Measurements from ENCODE around the gene LRPPRC. TPM values are rescaled to one million over a fixed set of nuclear protein-coding genes. Genes with fewer than 3 reads are reported as not detected.
A peak's percentile ranks its signal among the peaks of the same experiment; 100 is the strongest.

The LRPPRC gene
- total RNA-seq, 1 experiment from 2014 or later: 82.7 TPM

DNA sequence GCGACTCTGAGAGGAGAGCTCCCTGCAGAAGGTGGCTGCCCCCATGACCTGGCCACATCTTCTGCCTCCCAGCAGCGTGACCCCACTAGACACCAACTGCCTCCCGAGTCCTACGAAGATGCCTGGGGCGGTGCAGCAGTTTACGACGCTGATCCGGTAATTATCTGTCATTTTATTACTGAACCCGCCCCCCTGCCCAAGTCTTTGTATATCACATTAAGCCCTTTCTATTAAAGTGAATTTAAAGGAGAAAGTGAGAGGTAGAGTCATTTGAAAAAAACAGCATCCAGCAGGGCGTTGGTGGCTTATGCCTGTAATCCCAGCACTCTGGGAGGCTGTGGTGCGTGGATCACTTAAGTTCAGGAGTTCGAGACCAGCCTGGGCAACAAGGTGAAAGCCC, 123.6 kb downstream of the LRPPRC start:
- no peaks in the 10 kb centered on the region for H3K79me2 ChIP-seq (ENCODE audit: low read length)
- H4K20me1 ChIP-seq (ENCODE audit: insufficient read depth, low read depth, low read length): no peaks in the 10 kb centered on the region
- H3K4me1 ChIP-seq (ENCODE audit: low read length): no peaks in the 10 kb centered on the region
- H3K36me3 ChIP-seq (ENCODE audit: insufficient read depth, low read length): no peaks in the 10 kb centered on the region
- no peak overlapping the region for H3K9ac ChIP-seq (ENCODE audit: low read length)
- no peak overlapping the region for H3K27ac ChIP-seq (ENCODE audit: low read length)
- H2AFZ ChIP-seq (ENCODE audit: low read length): no peak overlapping the region
- H3K27me3 ChIP-seq (ENCODE audit: low read length): no peaks in the 10 kb centered on the region
- DNase-seq: no peak
- no peak overlapping the region for H3K4me2 ChIP-seq (ENCODE audit: low read depth, low read length, poor library complexity, severe bottlenecking)
- no peaks in the 10 kb centered on the region for H3K9me3 ChIP-seq (ENCODE audit: low read length)
- H3K4me3 ChIP-seq (ENCODE audit: low read length): no peak overlapping the region
- H3K9me2 ChIP-seq (replicated peaks; ENCODE audit: insufficient read depth, low read length): no peaks in the 10 kb centered on the region

DNA sequence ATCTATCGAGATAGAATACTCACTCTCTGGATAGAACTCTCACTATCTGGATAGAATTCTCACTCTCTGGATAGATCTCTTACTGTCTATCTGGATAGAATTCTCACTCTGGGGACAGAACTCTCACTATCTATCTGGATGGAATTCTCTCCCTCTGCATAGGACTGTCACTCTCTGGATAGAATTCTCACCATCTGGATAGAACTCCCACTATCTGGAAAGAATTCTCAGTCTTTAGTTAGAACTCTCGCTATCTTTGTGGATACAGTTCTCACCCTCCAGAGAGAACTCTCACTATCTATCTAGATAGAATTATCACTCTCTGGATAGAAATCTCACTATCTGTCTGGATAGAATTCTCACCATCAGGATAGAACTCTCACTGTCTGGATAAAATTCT, 140.5 kb downstream of the LRPPRC start:
- Histone ChIP-seq H3K27ac (ENCODE audit: low read length) (no peak overlapping the region), H4K20me1 (ENCODE audit: insufficient read depth, low read depth, low read length) (no peaks in the 10 kb centered on the region), H3K27me3 (ENCODE audit: low read length) (no peaks in the 10 kb centered on the region), H3K9me3 (ENCODE audit: low read length) (no peaks in the 10 kb centered on the region), H3K9me2 (replicated peaks; ENCODE audit: insufficient read depth, low read length) (no peaks in the 10 kb centered on the region), H2AFZ (ENCODE audit: low read length) (no peak overlapping the region), H3K4me2 (ENCODE audit: low read depth, low read length, poor library complexity, severe bottlenecking) (no peak overlapping the region), H3K79me2 (ENCODE audit: low read length) (no peaks in the 10 kb centered on the region), H3K9ac (ENCODE audit: low read length) (no peak overlapping the region), H3K4me3 (ENCODE audit: low read length) (no peak overlapping the region), H3K36me3 (ENCODE audit: insufficient read depth, low read length) (no peaks in the 10 kb centered on the region), H3K4me1 (ENCODE audit: low read length) (peaks cover 5% of the 10 kb centered on the region)
- no peak for DNase-seq

DNA sequence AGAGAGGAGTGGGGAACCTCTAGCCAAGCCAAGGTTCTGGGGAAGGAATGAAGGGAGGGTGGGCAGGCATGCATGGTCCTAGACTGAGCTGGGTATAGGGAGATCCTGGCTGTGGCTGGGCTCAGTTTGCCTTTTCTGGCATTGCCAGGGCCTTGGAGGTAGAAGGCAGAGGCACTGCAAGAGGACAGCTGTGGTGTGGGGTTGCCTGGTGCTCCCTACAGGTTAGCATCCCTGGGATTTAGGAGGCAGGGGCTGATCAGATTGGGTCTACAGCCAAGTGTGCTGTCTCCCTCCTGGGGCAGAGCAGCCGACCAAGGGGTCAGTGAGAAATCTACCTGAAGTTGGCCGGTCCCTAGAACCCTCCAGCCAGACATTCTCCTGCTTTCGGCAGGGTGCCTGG, 141.1 kb downstream of the LRPPRC start:
- no peaks in the 10 kb centered on the region for H3K36me3 ChIP-seq (ENCODE audit: insufficient read depth, low read length)
- H3K9ac ChIP-seq (ENCODE audit: low read length): no peak overlapping the region
- H3K9me2 ChIP-seq (replicated peaks; ENCODE audit: insufficient read depth, low read length): no peaks in the 10 kb centered on the region
- DNase-seq: no peak
- H3K79me2 ChIP-seq (ENCODE audit: low read length): no peaks in the 10 kb centered on the region
- no peak overlapping the region for H3K4me2 ChIP-seq (ENCODE audit: low read depth, low read length, poor library complexity, severe bottlenecking)
- H4K20me1 ChIP-seq (ENCODE audit: insufficient read depth, low read depth, low read length): no peaks in the 10 kb centered on the region
- no peak overlapping the region for H3K4me3 ChIP-seq (ENCODE audit: low read length)
- no peaks in the 10 kb centered on the region for H3K27me3 ChIP-seq (ENCODE audit: low read length)
- no peaks in the 10 kb centered on the region for H3K9me3 ChIP-seq (ENCODE audit: low read length)
- peaks cover 5% of the 10 kb centered on the region for H3K4me1 ChIP-seq (ENCODE audit: low read length)
- H2AFZ ChIP-seq (ENCODE audit: low read length): no peak overlapping the region
- no peak overlapping the region for H3K27ac ChIP-seq (ENCODE audit: low read length)

DNA sequence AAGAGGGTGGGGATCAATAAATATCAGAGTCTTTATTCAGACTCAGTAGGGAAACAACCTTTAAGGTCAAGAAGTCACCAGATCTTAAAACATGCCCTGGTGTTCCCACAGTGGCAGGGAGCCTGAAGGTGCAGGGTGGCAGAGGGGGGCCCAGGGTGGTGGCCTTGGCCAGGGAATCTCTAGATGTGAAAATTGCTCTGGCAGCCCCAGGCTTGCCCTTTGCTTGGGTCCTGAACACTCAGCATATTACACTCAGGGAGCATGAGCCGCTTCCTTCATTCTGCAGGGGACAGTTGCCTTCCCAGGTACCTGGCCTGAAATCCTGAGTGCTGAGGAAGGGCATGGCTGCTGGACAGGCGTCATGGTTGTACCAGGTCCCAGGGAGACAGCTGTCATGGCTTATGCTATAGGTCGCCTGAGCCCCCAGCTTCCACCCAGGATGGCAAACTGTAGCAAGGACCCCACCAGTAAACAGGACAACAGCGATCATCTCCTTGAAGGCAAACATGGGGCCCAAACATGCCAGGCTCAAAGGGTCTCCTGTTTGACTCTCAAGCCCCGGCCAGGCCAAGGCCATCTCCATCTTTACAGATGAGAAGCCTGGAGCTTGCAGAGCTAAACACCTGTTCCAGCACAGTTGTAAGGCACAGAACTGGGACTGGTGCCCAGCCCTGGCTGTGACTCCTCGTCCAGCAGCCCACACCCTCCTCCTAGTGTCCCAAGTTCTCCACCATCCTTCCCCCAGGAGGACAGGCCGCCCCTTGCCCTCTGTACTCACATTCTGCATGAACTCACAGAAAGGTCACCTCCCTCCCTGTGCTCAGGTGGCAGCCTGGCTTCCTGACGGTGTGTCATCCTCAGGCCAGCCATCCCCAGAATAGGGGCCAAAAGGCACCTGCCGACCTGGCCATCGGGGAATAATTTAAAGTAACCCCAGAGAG, 142.4 kb downstream of the LRPPRC start:
- Histone ChIP-seq H3K4me2 (ENCODE audit: low read depth, low read length, poor library complexity, severe bottlenecking) (no peak overlapping the region), H3K27ac (ENCODE audit: low read length) (no peak overlapping the region), H3K36me3 (ENCODE audit: insufficient read depth, low read length) (no peaks in the 10 kb centered on the region)

DNA sequence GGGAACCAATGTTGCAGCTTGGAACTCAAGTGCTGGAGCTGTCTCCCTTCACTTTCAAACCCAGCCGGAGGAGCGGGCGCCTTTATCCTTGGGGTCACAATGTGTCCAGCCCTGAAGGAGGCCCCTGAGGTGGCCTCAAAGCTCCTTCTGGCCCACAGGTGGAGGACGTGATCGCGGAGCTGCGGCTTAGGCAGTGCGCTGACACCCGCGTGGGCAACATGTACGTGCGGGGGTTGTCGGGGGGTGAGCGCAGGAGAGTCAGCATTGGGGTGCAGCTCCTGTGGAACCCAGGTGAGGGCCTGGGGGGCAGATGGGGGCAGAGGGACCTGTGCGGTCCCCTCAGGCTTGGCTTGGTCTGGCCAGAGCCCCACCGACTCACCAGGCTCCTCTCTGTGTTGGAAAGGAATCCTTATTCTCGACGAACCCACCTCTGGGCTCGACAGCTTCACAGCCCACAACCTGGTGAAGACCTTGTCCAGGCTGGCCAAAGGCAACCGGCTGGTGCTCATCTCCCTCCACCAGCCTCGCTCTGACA, 143.5 kb downstream of the LRPPRC start:
- H3K4me3 ChIP-seq (ENCODE audit: low read length): no peak overlapping the region
- H3K9me3 ChIP-seq (ENCODE audit: low read length): no peaks in the 10 kb centered on the region
- DNase-seq: no peak
- no peak overlapping the region for H3K27ac ChIP-seq (ENCODE audit: low read length)
- no peaks in the 10 kb centered on the region for H3K79me2 ChIP-seq (ENCODE audit: low read length)
- no peaks in the 10 kb centered on the region for H3K36me3 ChIP-seq (ENCODE audit: insufficient read depth, low read length)
- H3K27me3 ChIP-seq (ENCODE audit: low read length): no peaks in the 10 kb centered on the region
- H3K4me1 ChIP-seq (ENCODE audit: low read length): peaks cover 5% of the 10 kb centered on the region
- no peak overlapping the region for H2AFZ ChIP-seq (ENCODE audit: low read length)
- H3K9ac ChIP-seq (ENCODE audit: low read length): no peak overlapping the region
- no peaks in the 10 kb centered on the region for H4K20me1 ChIP-seq (ENCODE audit: insufficient read depth, low read depth, low read length)
- H3K4me2 ChIP-seq (ENCODE audit: low read depth, low read length, poor library complexity, severe bottlenecking): no peak overlapping the region
- H3K9me2 ChIP-seq (replicated peaks; ENCODE audit: insufficient read depth, low read length): no peaks in the 10 kb centered on the region

More for the DNA sequence above, 142.4 kb downstream of the LRPPRC start:
- H2AFZ ChIP-seq (ENCODE audit: low read length): no peak overlapping the region
- no peak for DNase-seq
- H3K79me2 ChIP-seq (ENCODE audit: low read length): no peaks in the 10 kb centered on the region
- no peak overlapping the region for H3K4me3 ChIP-seq (ENCODE audit: low read length)
- no peaks in the 10 kb centered on the region for H3K9me2 ChIP-seq (replicated peaks; ENCODE audit: insufficient read depth, low read length)
- peaks cover 5% of the 10 kb centered on the region for H3K4me1 ChIP-seq (ENCODE audit: low read length)
- H3K9me3 ChIP-seq (ENCODE audit: low read length): no peaks in the 10 kb centered on the region
- H3K9ac ChIP-seq (ENCODE audit: low read length): no peak overlapping the region
- no peaks in the 10 kb centered on the region for H4K20me1 ChIP-seq (ENCODE audit: insufficient read depth, low read depth, low read length)
- H3K27me3 ChIP-seq (ENCODE audit: low read length): no peaks in the 10 kb centered on the region

DNA sequence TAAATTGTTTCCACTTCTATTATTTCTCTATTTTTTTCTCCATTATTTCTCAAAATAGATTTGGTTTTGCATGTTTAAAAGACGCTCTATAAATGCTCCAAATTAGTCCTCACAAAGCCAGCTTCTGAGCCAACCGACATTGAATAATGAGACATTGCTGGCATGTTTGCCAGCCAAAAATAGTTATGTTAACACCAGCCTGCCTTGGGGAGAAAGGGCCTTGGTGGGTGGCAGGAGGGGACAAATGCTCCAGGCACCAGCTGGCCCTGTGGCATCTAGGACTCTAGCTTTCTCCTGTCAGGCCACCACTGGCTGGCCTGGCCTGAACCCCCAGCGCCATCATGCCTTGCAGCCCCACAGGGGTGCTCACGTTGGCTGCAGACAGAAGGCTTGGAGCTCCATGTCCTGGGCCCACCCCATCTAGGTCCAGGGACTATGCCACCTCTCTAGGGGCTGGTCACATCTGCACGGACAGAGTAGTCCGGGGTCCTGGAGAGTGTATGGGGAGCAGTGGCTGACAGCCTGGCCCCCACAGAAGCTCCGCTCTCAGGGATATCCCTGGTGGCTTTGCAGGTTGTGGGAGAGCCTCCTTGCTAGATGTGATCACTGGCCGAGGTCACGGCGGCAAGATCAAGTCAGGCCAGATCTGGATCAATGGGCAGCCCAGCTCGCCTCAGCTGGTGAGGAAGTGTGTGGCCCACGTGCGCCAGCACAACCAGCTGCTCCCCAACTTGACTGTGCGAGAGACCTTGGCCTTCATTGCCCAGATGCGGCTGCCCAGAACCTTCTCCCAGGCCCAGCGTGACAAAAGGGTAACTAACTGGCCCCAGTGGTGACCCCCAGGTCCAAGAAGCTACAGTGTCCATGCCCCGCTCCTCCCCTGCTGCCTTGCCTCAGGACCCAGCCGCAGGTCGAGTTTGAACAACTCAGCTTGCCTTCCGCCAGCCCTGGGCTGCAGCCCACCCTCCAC, 144.5 kb downstream of the LRPPRC start:
- H3K4me1 ChIP-seq (ENCODE audit: low read length): peaks cover 5% of the 10 kb centered on the region
- no peak overlapping the region for H3K27ac ChIP-seq (ENCODE audit: low read length)
- H3K4me3 ChIP-seq (ENCODE audit: low read length): no peak overlapping the region
- no peaks in the 10 kb centered on the region for H3K36me3 ChIP-seq (ENCODE audit: insufficient read depth, low read length)
- H3K9ac ChIP-seq (ENCODE audit: low read length): no peak overlapping the region
- H3K27me3 ChIP-seq (ENCODE audit: low read length): no peaks in the 10 kb centered on the region
- no peaks in the 10 kb centered on the region for H3K79me2 ChIP-seq (ENCODE audit: low read length)
- no peaks in the 10 kb centered on the region for H3K9me3 ChIP-seq (ENCODE audit: low read length)
- no peaks in the 10 kb centered on the region for H4K20me1 ChIP-seq (ENCODE audit: insufficient read depth, low read depth, low read length)
- DNase-seq: no peak
- H2AFZ ChIP-seq (ENCODE audit: low read length): no peak overlapping the region
- H3K4me2 ChIP-seq (ENCODE audit: low read depth, low read length, poor library complexity, severe bottlenecking): no peak overlapping the region
- H3K9me2 ChIP-seq (replicated peaks; ENCODE audit: insufficient read depth, low read length): no peaks in the 10 kb centered on the region

DNA sequence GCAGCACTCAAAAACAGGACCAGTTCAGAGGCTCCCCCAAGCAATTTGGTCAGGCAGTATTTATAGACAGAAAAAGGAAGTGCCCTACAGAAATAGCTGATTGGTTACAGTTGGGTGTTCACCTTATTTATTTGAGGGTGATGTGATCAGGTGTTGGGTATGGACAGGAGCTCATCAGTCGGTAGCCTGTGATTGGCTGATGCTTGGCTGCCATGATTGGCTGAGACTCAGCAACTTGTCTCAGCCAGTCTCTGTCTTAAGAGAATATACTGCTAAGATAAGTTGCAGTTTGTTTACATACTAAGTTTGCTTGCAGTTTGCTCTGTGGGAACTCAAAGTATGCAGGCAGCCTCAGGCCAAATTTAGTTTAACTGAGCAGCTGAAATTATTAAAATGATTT, 147.6 kb downstream of the LRPPRC start:
- H3K4me1 ChIP-seq (ENCODE audit: low read length): peaks cover 5% of the 10 kb centered on the region
- no peak overlapping the region for H3K27ac ChIP-seq (ENCODE audit: low read length)
- H3K27me3 ChIP-seq (ENCODE audit: low read length): no peaks in the 10 kb centered on the region
- peak; percentile 58 for DNase-seq
- H4K20me1 ChIP-seq (ENCODE audit: insufficient read depth, low read depth, low read length): no peaks in the 10 kb centered on the region
- no peaks in the 10 kb centered on the region for H3K36me3 ChIP-seq (ENCODE audit: insufficient read depth, low read length)
- H3K4me3 ChIP-seq (ENCODE audit: low read length): no peak overlapping the region
- H3K79me2 ChIP-seq (ENCODE audit: low read length): no peaks in the 10 kb centered on the region
- no peak overlapping the region for H2AFZ ChIP-seq (ENCODE audit: low read length)
- H3K4me2 ChIP-seq (ENCODE audit: low read depth, low read length, poor library complexity, severe bottlenecking): no peak overlapping the region
- no peak overlapping the region for H3K9ac ChIP-seq (ENCODE audit: low read length)
- H3K9me2 ChIP-seq (replicated peaks; ENCODE audit: insufficient read depth, low read length): no peaks in the 10 kb centered on the region
- no peaks in the 10 kb centered on the region for H3K9me3 ChIP-seq (ENCODE audit: low read length)
